ENCODE data around the gene C17orf78. TPM values are rescaled to one million over a fixed set of nuclear protein-coding genes. Genes with fewer than 3 reads are reported as not detected.

Gene C17orf78
- total and polyA plus RNA-seq, 2 of the 13 experiments (the other 11 are each of a cell fraction or from before 2014, with no cell fraction given) = not detected

DNA sequence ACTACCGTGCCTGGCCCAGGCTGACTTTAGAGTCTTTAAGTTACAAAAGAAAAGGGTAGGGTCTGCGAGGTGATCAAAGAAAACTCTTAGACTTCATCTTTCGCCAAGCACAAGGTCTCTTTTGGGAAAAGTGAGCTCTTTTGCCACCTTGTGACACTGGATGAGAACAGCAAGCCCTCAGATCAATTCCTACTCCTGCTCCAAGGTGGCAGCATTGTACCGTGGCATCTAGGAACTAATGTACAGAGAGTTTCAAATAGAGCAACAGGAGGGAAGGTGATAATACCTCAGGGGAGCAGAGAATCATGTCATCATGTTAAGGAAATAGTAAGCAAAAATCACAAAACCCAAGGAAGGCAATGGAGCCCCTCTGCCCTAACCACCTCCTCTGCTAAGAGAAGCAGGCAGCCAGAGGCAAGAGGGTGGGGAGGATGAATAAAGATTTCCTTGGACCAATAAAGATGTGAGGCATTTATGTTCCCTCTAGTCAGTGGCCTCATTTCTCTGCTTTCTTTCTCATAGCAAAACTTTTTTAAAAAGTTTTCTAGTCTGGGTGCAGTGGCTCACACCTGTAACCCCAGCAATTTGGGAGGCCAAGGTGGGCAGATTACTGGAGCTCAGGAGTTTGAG lies 2.1 kb upstream of the C17orf78 start (continued):
- TF ChIP-seq HOXA3 (CRISPR knock-in tag; IDR thresholded peaks at IDR 0.05) (peak; percentile 43; the same call in 1 of the 2 replicates), ZNF292 (CRISPR knock-in tag; IDR thresholded peaks at IDR 0.05; ENCODE audit: borderline replicate concordance, low read depth) (no peak), ZNF136 (CRISPR knock-in tag; IDR thresholded peaks at IDR 0.05; ENCODE audit: low read depth) (no peak), SIN3B (IDR thresholded peaks at IDR 0.05; ENCODE audit: low read length) (0 out of 2 replicates have a peak, but pooled peaks have one; percentile 32), KLF16 (CRISPR knock-in tag; IDR thresholded peaks at IDR 0.05) (no peak), RBAK (CRISPR knock-in tag; IDR thresholded peaks at IDR 0.05) (no peak), ONECUT2 (CRISPR knock-in tag; IDR thresholded peaks at IDR 0.05) (no peak), RXRB (CRISPR knock-in tag; IDR thresholded peaks at IDR 0.05; ENCODE audit: borderline replicate concordance) (peak; percentile 18; the same call in 1 of the 2 replicates), ZNF605 (CRISPR knock-in tag; IDR thresholded peaks at IDR 0.05) (peak; percentile 26; the same call in 1 of the 2 replicates), ZFP36 (IDR thresholded peaks at IDR 0.05; ENCODE audit: borderline replicate concordance, low read depth, low read length, partially characterized antibody) (no peak), FOXJ3 (CRISPR knock-in tag; IDR thresholded peaks at IDR 0.05; ENCODE audit: borderline replicate concordance) (no peak), ZNF44 (CRISPR knock-in tag; IDR thresholded peaks at IDR 0.05) (no peak), RFX3 (CRISPR knock-in tag; IDR thresholded peaks at IDR 0.05) (no peak), GATAD1 (CRISPR knock-in tag; IDR thresholded peaks at IDR 0.05) (peak; percentile 30; the same call in 1 of the 2 replicates), CBX2 (IDR thresholded peaks at IDR 0.05; ENCODE audit: low read depth, low read length) (no peak), CBX2 (CRISPR knock-in tag; IDR thresholded peaks at IDR 0.05; ENCODE audit: low read depth) (no peak)
- TF ChIP-seq, protein P1, sequence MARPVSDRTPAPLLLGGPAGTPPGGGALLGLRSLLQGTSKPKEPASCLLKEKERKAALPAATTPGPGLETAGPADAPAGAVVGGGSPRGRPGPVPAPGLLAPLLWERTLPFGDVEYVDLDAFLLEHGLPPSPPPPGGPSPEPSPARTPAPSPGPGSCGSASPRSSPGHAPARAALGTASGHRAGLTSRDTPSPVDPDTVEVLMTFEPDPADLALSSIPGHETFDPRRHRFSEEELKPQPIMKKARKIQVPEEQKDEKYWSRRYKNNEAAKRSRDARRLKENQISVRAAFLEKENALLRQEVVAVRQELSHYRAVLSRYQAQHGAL (CRISPR knock-in tag; IDR thresholded peaks at IDR 0.05; ENCODE audit: not compliant biosample characterization) = no peak
- TF ChIP-seq, protein P2, sequence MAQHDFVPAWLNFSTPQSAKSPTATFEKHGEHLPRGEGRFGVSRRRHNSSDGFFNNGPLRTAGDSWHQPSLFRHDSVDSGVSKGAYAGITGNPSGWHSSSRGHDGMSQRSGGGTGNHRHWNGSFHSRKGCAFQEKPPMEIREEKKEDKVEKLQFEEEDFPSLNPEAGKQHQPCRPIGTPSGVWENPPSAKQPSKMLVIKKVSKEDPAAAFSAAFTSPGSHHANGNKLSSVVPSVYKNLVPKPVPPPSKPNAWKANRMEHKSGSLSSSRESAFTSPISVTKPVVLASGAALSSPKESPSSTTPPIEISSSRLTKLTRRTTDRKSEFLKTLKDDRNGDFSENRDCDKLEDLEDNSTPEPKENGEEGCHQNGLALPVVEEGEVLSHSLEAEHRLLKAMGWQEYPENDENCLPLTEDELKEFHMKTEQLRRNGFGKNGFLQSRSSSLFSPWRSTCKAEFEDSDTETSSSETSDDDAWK (CRISPR knock-in tag; IDR thresholded peaks at IDR 0.05) = no peak
- TF ChIP-seq, protein P3, sequence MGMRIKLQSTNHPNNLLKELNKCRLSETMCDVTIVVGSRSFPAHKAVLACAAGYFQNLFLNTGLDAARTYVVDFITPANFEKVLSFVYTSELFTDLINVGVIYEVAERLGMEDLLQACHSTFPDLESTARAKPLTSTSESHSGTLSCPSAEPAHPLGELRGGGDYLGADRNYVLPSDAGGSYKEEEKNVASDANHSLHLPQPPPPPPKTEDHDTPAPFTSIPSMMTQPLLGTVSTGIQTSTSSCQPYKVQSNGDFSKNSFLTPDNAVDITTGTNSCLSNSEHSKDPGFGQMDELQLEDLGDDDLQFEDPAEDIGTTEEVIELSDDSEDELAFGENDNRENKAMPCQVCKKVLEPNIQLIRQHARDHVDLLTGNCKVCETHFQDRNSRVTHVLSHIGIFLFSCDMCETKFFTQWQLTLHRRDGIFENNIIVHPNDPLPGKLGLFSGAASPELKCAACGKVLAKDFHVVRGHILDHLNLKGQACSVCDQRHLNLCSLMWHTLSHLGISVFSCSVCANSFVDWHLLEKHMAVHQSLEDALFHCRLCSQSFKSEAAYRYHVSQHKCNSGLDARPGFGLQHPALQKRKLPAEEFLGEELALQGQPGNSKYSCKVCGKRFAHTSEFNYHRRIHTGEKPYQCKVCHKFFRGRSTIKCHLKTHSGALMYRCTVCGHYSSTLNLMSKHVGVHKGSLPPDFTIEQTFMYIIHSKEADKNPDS (CRISPR knock-in tag; IDR thresholded peaks at IDR 0.05) = no peak
- TF ChIP-seq, protein P4, sequence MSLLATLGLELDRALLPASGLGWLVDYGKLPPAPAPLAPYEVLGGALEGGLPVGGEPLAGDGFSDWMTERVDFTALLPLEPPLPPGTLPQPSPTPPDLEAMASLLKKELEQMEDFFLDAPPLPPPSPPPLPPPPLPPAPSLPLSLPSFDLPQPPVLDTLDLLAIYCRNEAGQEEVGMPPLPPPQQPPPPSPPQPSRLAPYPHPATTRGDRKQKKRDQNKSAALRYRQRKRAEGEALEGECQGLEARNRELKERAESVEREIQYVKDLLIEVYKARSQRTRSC (CRISPR knock-in tag; IDR thresholded peaks at IDR 0.05; ENCODE audit: low read depth) = no peak
